Measurements from ENCODE around the gene LEF1.
"Not testable (repeated sequence)": the region's sequence is repeated elsewhere in the genome, so short reads cannot be mapped to it uniquely, and the experiment has no call there.

The LEF1 gene

GRCh38 chr4:108054025-108054638, 114.6 kb downstream of the LEF1 start:
- Histone ChIP-seq H2BK5ac (ENCODE audit: low read length) (no peak overlapping the region), H3K18ac (ENCODE audit: low read length) (no peak overlapping the region), H4K5ac (ENCODE audit: low read length) (no peak overlapping the region), H3K27ac (ENCODE audit: low read depth, low read length) (no peak overlapping the region), H3K36me3 (ENCODE audit: control insufficient read depth, insufficient read depth, low read length) (no peaks in the 10 kb centered on the region), H3K79me1 (ENCODE audit: low read length) (no peaks in the 10 kb centered on the region), H2BK120ac (ENCODE audit: low read depth, low read length) (no peak overlapping the region), H3K79me2 (ENCODE audit: control insufficient read depth, insufficient read depth, low read length) (no peaks in the 10 kb centered on the region), H3K4me3 (ENCODE audit: low read length) (no peak overlapping the region), H3K56ac (ENCODE audit: low read length) (no peak overlapping the region), H2BK15ac (replicated peaks; ENCODE audit: low read depth) (no peak overlapping the region), H3K4me1 (ENCODE audit: control insufficient read depth, low read depth, low read length) (no peaks in the 10 kb centered on the region), H2AK5ac (ENCODE audit: low read length) (no peak overlapping the region), H3K4me2 (ENCODE audit: low read length) (no peak overlapping the region), H3K4ac (ENCODE audit: low read depth, low read length) (no peak overlapping the region), H3K9ac (ENCODE audit: low read length) (no peak overlapping the region), H4K8ac (ENCODE audit: low read depth, low read length) (no peak overlapping the region), H3K27me3 (ENCODE audit: insufficient read depth, low read length, poor library complexity) (no peaks in the 10 kb centered on the region), H3K23ac (ENCODE audit: low read length) (no peak overlapping the region)
- no peak for DNase-seq
- WGBS (ENCODE audit: extremely low coverage, insufficient coverage, low lambda C conversion rate) = no CpG with 5 or more reads among the region's 16 CpGs

GRCh38 chr4:108053251-108053711, 115.5 kb downstream of the LEF1 start:
- Histone ChIP-seq H3K79me1 (ENCODE audit: low read length) (no peaks in the 10 kb centered on the region), H3K4ac (ENCODE audit: low read depth, low read length) (no peak overlapping the region), H3K79me2 (ENCODE audit: control insufficient read depth, insufficient read depth, low read length) (no peaks in the 10 kb centered on the region), H2BK5ac (ENCODE audit: low read length) (no peak overlapping the region), H4K8ac (ENCODE audit: low read depth, low read length) (no peak overlapping the region), H3K36me3 (ENCODE audit: control insufficient read depth, insufficient read depth, low read length) (no peaks in the 10 kb centered on the region), H3K27ac (ENCODE audit: low read depth, low read length) (no peak overlapping the region), H2BK15ac (replicated peaks; ENCODE audit: low read depth) (no peak overlapping the region), H2BK120ac (ENCODE audit: low read depth, low read length) (no peak overlapping the region), H2AK5ac (ENCODE audit: low read length) (no peak overlapping the region), H3K4me2 (ENCODE audit: low read length) (no peak overlapping the region), H4K5ac (ENCODE audit: low read length) (no peak overlapping the region), H3K4me3 (ENCODE audit: low read length) (no peak overlapping the region), H3K27me3 (ENCODE audit: insufficient read depth, low read length, poor library complexity) (no peaks in the 10 kb centered on the region), H3K18ac (ENCODE audit: low read length) (no peak overlapping the region), H3K9ac (ENCODE audit: low read length) (no peak overlapping the region), H3K23ac (ENCODE audit: low read length) (no peak overlapping the region), H3K56ac (ENCODE audit: low read length) (no peak overlapping the region), H3K4me1 (ENCODE audit: control insufficient read depth, low read depth, low read length) (no peaks in the 10 kb centered on the region)
- DNase-seq = no peak
- no CpG with 5 or more reads among the region's 1 CpG for WGBS (ENCODE audit: extremely low coverage, insufficient coverage, low lambda C conversion rate)

GRCh38 chr4:108052558-108053120, 116.1 kb downstream of the LEF1 start:
- Histone ChIP-seq H3K4me3 (ENCODE audit: low read length) (no peak overlapping the region), H3K4ac (ENCODE audit: low read depth, low read length) (no peak overlapping the region), H3K9ac (ENCODE audit: low read length) (no peak overlapping the region), H3K27me3 (ENCODE audit: insufficient read depth, low read length, poor library complexity) (no peaks in the 10 kb centered on the region), H3K23ac (ENCODE audit: low read length) (no peak overlapping the region), H3K79me2 (ENCODE audit: control insufficient read depth, insufficient read depth, low read length) (no peaks in the 10 kb centered on the region), H2AK5ac (ENCODE audit: low read length) (no peak overlapping the region), H3K36me3 (ENCODE audit: control insufficient read depth, insufficient read depth, low read length) (no peaks in the 10 kb centered on the region), H2BK5ac (ENCODE audit: low read length) (no peak overlapping the region), H3K56ac (ENCODE audit: low read length) (no peak overlapping the region), H3K4me2 (ENCODE audit: low read length) (no peak overlapping the region), H3K79me1 (ENCODE audit: low read length) (no peaks in the 10 kb centered on the region), H3K27ac (ENCODE audit: low read depth, low read length) (no peak overlapping the region), H3K4me1 (ENCODE audit: control insufficient read depth, low read depth, low read length) (no peaks in the 10 kb centered on the region), H2BK120ac (ENCODE audit: low read depth, low read length) (no peak overlapping the region), H4K8ac (ENCODE audit: low read depth, low read length) (no peak overlapping the region), H4K5ac (ENCODE audit: low read length) (no peak overlapping the region), H3K18ac (ENCODE audit: low read length) (no peak overlapping the region), H2BK15ac (replicated peaks; ENCODE audit: low read depth) (no peak overlapping the region)
- DNase-seq = no peak
- no CpG with 5 or more reads among the region's 2 CpGs for WGBS (ENCODE audit: extremely low coverage, insufficient coverage, low lambda C conversion rate)

- no peak overlapping the region for H2AK5ac ChIP-seq (ENCODE audit: low read length)
- no peak overlapping the region for H3K27ac ChIP-seq (ENCODE audit: low read depth, low read length)
- no peaks in the 10 kb centered on the region for H3K36me3 ChIP-seq (ENCODE audit: control insufficient read depth, insufficient read depth, low read length)
- H3K4me3 ChIP-seq (ENCODE audit: low read length) = no peak overlapping the region
- no peaks in the 10 kb centered on the region for H3K79me1 ChIP-seq (ENCODE audit: low read length)
- no CpG with 5 or more reads among the region's 10 CpGs for WGBS (ENCODE audit: extremely low coverage, insufficient coverage, low lambda C conversion rate)
- H3K27me3 ChIP-seq (ENCODE audit: insufficient read depth, low read length, poor library complexity) = no peaks in the 10 kb centered on the region
- H4K5ac ChIP-seq (ENCODE audit: low read length) = no peak overlapping the region
- H3K23ac ChIP-seq (ENCODE audit: low read length) = no peak overlapping the region
- no peak overlapping the region for H3K18ac ChIP-seq (ENCODE audit: low read length)
- H2BK120ac ChIP-seq (ENCODE audit: low read depth, low read length) = no peak overlapping the region
- no peak overlapping the region for H3K4me2 ChIP-seq (ENCODE audit: low read length)
- H3K56ac ChIP-seq (ENCODE audit: low read length) = no peak overlapping the region
- H3K4ac ChIP-seq (ENCODE audit: low read depth, low read length) = no peak overlapping the region
- H3K79me2 ChIP-seq (ENCODE audit: control insufficient read depth, insufficient read depth, low read length) = no peaks in the 10 kb centered on the region
- no peaks in the 10 kb centered on the region for H3K4me1 ChIP-seq (ENCODE audit: control insufficient read depth, low read depth, low read length)
- no peak overlapping the region for H3K9ac ChIP-seq (ENCODE audit: low read length)
- no peak for DNase-seq
- no peak overlapping the region for H4K8ac ChIP-seq (ENCODE audit: low read depth, low read length)
- H2BK15ac ChIP-seq (replicated peaks; ENCODE audit: low read depth) = no peak overlapping the region
- no peak overlapping the region for H2BK5ac ChIP-seq (ENCODE audit: low read length)
These were observed 117.4 kb downstream of the LEF1 start for GRCh38 chr4:108051343-108051742.

- not testable (repeated sequence) for H4K8ac ChIP-seq (ENCODE audit: low read depth, low read length); H3K36me3 ChIP-seq (ENCODE audit: control insufficient read depth, insufficient read depth, low read length); H2BK15ac ChIP-seq (replicated peaks; ENCODE audit: low read depth); H3K27me3 ChIP-seq (ENCODE audit: insufficient read depth, low read length, poor library complexity); H3K4me1 ChIP-seq (ENCODE audit: control insufficient read depth, low read depth, low read length); H2AK5ac ChIP-seq (ENCODE audit: low read length); H3K4ac ChIP-seq (ENCODE audit: low read depth, low read length); H3K4me3 ChIP-seq (ENCODE audit: low read length); H3K56ac ChIP-seq (ENCODE audit: low read length); H3K79me1 ChIP-seq (ENCODE audit: low read length); H3K23ac ChIP-seq (ENCODE audit: low read length); H3K27ac ChIP-seq (ENCODE audit: low read depth, low read length); H3K18ac ChIP-seq (ENCODE audit: low read length); H2BK120ac ChIP-seq (ENCODE audit: low read depth, low read length); DNase-seq; H3K9ac ChIP-seq (ENCODE audit: low read length); H2BK5ac ChIP-seq (ENCODE audit: low read length); H4K5ac ChIP-seq (ENCODE audit: low read length); H3K79me2 ChIP-seq (ENCODE audit: control insufficient read depth, insufficient read depth, low read length); H3K4me2 ChIP-seq (ENCODE audit: low read length)
- WGBS (ENCODE audit: extremely low coverage, insufficient coverage, low lambda C conversion rate) = no CpG with 5 or more reads among the region's 10 CpGs
These were observed 118.3 kb downstream of the LEF1 start for GRCh38 chr4:108050166-108051111.

Data from mesendoderm (in vitro differentiated cells).